Spleen (tissue), 11 donors: ENCODE data around the gene MAGI2. TPM values are rescaled to one million over a fixed set of nuclear protein-coding genes. Genes with fewer than 3 reads are reported as not detected.

Source experiments
- DNase-seq: peaks from one replicate; pipeline ENCODE4 v3.0.0-alpha.2; 2020
- H3K27ac ChIP-seq, 8 donors: fragments of 200-600 bp; sonication (generic) in 7 of 8; 1 replicate in 4 of 8; 2 replicates in 4 of 8; pipeline versions ENCODE4 v1.5.0 to v1.8.0; 2016 to 2021; ENCODE audit warnings: inconsistent platforms in 4 of 8, mild to moderate bottlenecking in 4 of 8, moderate library complexity in 1 of 8
- H3K27me3 ChIP-seq, 7 donors: fragments of 200-600 bp; sonication (generic) in 6 of 7; replicated peaks in 1 of 7; 1 replicate in 4 of 7; 2 replicates in 3 of 7; pipeline versions ENCODE4 v1.5.0 to v1.8.0; 2016 to 2021; ENCODE audit warnings: inconsistent platforms in 3 of 7, mild to moderate bottlenecking in 1 of 7
- H3K36me3 ChIP-seq, 6 donors: fragments of 200-600 bp; sonication (generic) in 5 of 6; 1 replicate in 4 of 6; 2 replicates in 2 of 6; pipeline versions ENCODE4 v1.5.0 to v1.8.0; 2016 to 2021; ENCODE audit warnings: inconsistent platforms in 2 of 6
- H3K4me1 ChIP-seq, 6 donors: fragments of 200-600 bp; sonication (generic) in 5 of 6; 1 replicate in 3 of 6; 2 replicates in 3 of 6; pipeline versions ENCODE4 v1.5.0 to v1.8.0; 2016 to 2021; ENCODE audit warnings: inconsistent platforms in 3 of 6
- H3K4me3 ChIP-seq, 8 donors: fragments of 200-600 bp; sonication (generic) in 7 of 8; 1 replicate in 4 of 8; 2 replicates in 4 of 8; pipeline versions ENCODE4 v1.5.0 to v1.8.0; 2016 to 2021; ENCODE audit warnings: inconsistent platforms in 4 of 8, mild to moderate bottlenecking in 4 of 8, moderate library complexity in 2 of 8
- H3K9me3 ChIP-seq, 8 donors: fragments of 200-600 bp; sonication (generic) in 7 of 8; 1 replicate in 4 of 8; 2 replicates in 4 of 8; pipeline versions ENCODE4 v1.5.0 to v1.8.0; 2016 to 2021; ENCODE audit warnings: inconsistent platforms in 4 of 8
- POLR2A ChIP-seq, 3 donors: fragments of 450-650 bp; IDR thresholded peaks; one replicate each; pipeline ENCODE4 v1.5.1; 2017; ENCODE audit warnings: antibody characterized with exemption in 3 of 3, mild to moderate bottlenecking in 1 of 3
- POLR2AphosphoS5 ChIP-seq, 3 donors: sonication (generic); formaldehyde crosslinking; IDR thresholded peaks; one replicate each; pipeline ENCODE4 v1.5.1; 2017; ENCODE audit warnings: antibody characterized with exemption in 3 of 3
- WGBS, 5 donors: extraction: QIAGEN DNeasy Blood & Tissue Kit in 3 of 5; methylation state at CpG; one replicate each; pipeline versions ENCODE4 v1.1.5 to v1.1.7; 2013 to 2018; 5-methylcytosine and 5-hydroxymethylcytosine counted together
- intact Hi-C: fragments of 100-400 bp; cut with DNase I; formaldehyde crosslinking; loops from one replicate; pipeline ENCODE4 v1.15.0; 2023; ENCODE audit warnings: low total_unique reads
- polyA plus RNA-seq, 3 donors: library from polyadenylated mRNA; stranded (reverse); fragments of 200-250 nt; gene quantifications; one replicate each; pipeline ENCODE4 v1.2.1, GENCODE V29; 2013
- total RNA-seq, 7 donors: library from RNA; depleted of rRNA in 3 of 7; stranded (reverse); fragments of >200 nt in 3 of 7; fragmentation: NEBNext Ultra II Directional in 4 of 7; extraction: Animal tissue kit (Norgen Biotek cat#: 25700) in 4 of 7; gene quantifications; one replicate each; pipeline versions ENCODE4 v1.1.0 to v1.2.1, GENCODE V29; 2016 to 2021
- TF ChIP-seq, protein P1 (sequence below), 11 experiments: fragments of 200-600 bp in 7 of 11; fragments of 450-650 bp in 4 of 11; sonication (generic) in 4 of 11; IDR thresholded peaks in 8 of 11; conservative IDR thresholded peaks in 3 of 11; 1 replicate in 7 of 11; 2 replicates in 4 of 11; pipeline versions ENCODE4 v1.4.0 to v1.8.0; 2016 to 2021; ENCODE audit warnings: antibody characterized with exemption in 11 of 11, inconsistent platforms in 4 of 11, mild to moderate bottlenecking in 1 of 11
- donor health status: healthy with polysubstance abuse.
- donor health status: DM: no; HTN: no; CAD: no; lungs with moderate emphysema.
- donor health status: DM: no; HTN: no; CAD: no.
- donor health status: Bipolar disorder and iron deficiency.
- donor health status: healthy.
- donor health status: DM: no; HTN: no; CAD: no.
- donor health status: DM: yes; HTN: yes; CAD: no.

MAGI2 gene
- total and polyA plus RNA-seq, 10 donors = 0.74 to 18.1 (median 11.1) TPM

DNA sequence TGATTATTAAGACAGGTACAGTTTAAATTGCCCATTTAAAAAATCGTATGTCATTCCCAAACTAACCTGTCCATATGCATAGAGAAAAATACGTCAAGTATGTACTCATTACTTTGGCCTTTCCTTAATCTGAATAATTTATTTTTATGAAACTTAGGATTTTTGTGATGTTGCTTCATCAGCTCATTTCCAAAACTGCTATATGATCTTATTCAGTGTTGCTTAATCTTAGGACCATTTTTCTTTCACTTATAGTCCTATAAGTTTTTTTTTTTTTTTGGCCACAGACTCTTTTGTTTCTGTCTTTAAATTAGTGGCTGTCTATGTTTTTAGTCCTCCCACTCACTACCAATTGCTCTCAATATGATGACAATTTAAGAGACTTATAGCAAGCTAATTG, 1309.8 kb downstream of the MAGI2 start:
- Histone ChIP-seq H3K36me3 (no peaks in the 10 kb centered on the region), H3K4me3 (no peak overlapping the region), H3K27me3 (no peaks in the 10 kb centered on the region), H3K4me1 (peaks cover 0 to 14% (median 0%) of the 10 kb centered on the region in 6 donors), H3K9me3 (no peaks in the 10 kb centered on the region), H3K27ac (no peak overlapping the region)
- WGBS, 5 donors = 85 to 98% (median 91%) methylated on average over 2 of the region's 2 CpGs
- DNase-seq = no peak
- intact Hi-C loops = no loop called here
- TF ChIP-seq, protein P1, sequence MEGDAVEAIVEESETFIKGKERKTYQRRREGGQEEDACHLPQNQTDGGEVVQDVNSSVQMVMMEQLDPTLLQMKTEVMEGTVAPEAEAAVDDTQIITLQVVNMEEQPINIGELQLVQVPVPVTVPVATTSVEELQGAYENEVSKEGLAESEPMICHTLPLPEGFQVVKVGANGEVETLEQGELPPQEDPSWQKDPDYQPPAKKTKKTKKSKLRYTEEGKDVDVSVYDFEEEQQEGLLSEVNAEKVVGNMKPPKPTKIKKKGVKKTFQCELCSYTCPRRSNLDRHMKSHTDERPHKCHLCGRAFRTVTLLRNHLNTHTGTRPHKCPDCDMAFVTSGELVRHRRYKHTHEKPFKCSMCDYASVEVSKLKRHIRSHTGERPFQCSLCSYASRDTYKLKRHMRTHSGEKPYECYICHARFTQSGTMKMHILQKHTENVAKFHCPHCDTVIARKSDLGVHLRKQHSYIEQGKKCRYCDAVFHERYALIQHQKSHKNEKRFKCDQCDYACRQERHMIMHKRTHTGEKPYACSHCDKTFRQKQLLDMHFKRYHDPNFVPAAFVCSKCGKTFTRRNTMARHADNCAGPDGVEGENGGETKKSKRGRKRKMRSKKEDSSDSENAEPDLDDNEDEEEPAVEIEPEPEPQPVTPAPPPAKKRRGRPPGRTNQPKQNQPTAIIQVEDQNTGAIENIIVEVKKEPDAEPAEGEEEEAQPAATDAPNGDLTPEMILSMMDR (IDR thresholded peaks at IDR 0.05 in 8 of 11, conservative IDR thresholded peaks at IDR 0.05 in 3 of 11) = no peak
- TF ChIP-seq POLR2AphosphoS5 (IDR thresholded peaks at IDR 0.05) (no peak), POLR2A (IDR thresholded peaks at IDR 0.05) (no peak)

DNA sequence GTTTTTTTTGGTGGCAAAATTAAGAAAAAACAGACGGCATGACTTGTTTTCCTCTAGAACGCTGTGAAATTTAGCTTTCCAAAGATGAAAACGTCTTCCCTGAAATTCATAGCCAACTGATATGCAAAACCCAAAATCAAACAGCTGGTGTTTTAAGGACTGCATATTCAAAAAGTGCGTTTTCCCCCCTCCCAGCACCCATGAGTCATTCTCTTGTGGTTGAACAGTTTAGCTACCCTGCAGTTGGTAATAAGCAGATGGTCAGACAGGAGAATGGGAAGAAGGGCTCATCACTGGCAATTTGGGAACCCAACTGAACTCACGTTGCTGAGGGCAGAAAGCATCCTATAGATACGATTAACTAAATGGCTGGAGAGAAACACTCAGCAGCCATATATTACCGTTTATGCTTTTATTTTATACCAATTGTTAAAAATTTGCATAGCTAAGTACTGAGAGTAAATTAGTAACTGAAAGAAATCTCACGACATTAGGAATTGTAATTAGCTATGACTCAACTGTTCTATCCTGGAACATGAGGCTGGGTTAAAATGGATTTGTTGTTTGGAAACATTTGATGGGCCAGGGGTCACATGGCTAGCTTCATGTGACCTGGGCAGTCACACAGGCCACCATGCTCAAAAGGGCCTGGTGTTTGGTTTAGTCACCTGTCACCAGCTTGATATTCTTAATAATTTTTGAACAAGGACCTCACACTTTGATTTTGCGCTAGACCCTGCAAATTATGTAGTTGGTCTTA, 1311.8 kb downstream of the MAGI2 start:
- no peak for TF ChIP-seq POLR2AphosphoS5 (IDR thresholded peaks at IDR 0.05)
- no peak for TF ChIP-seq POLR2A (IDR thresholded peaks at IDR 0.05)
- TF ChIP-seq, protein P1 (IDR thresholded peaks at IDR 0.05 in 8 of 11, conservative IDR thresholded peaks at IDR 0.05 in 3 of 11) = no peak
- 84 to 90% (median 88%) methylated on average over 9 of the region's 9 CpGs for WGBS, 5 donors
- no peak for DNase-seq
- no peaks in the 10 kb centered on the region for H3K9me3 ChIP-seq
- H3K36me3 ChIP-seq = no peaks in the 10 kb centered on the region
- H3K4me3 ChIP-seq = no peak overlapping the region
- H3K27me3 ChIP-seq = no peaks in the 10 kb centered on the region
- H3K4me1 ChIP-seq = peaks cover 0 to 14% (median 0%) of the 10 kb centered on the region in 6 donors
- intact Hi-C loops = no loop called here
- no peak overlapping the region for H3K27ac ChIP-seq

GRCh38 chr7:78140109-78140508, 1313.4 kb downstream of the MAGI2 start:
- TF ChIP-seq POLR2AphosphoS5 (IDR thresholded peaks at IDR 0.05) (no peak), POLR2A (IDR thresholded peaks at IDR 0.05) (no peak)
- TF ChIP-seq, protein P1 (IDR thresholded peaks at IDR 0.05 in 8 of 11, conservative IDR thresholded peaks at IDR 0.05 in 3 of 11) = no peak
- no peak for DNase-seq
- peaks cover 0 to 14% (median 0%) of the 10 kb centered on the region in 6 donors for H3K4me1 ChIP-seq
- no peak overlapping the region for H3K27ac ChIP-seq
- intact Hi-C loops = no loop called here
- H3K4me3 ChIP-seq = no peak overlapping the region
- H3K27me3 ChIP-seq = no peaks in the 10 kb centered on the region
- no peaks in the 10 kb centered on the region for H3K9me3 ChIP-seq
- 59 to 73% (median 68%) methylated on average over 2 of the region's 2 CpGs for WGBS, 5 donors
- no peaks in the 10 kb centered on the region for H3K36me3 ChIP-seq

DNA sequence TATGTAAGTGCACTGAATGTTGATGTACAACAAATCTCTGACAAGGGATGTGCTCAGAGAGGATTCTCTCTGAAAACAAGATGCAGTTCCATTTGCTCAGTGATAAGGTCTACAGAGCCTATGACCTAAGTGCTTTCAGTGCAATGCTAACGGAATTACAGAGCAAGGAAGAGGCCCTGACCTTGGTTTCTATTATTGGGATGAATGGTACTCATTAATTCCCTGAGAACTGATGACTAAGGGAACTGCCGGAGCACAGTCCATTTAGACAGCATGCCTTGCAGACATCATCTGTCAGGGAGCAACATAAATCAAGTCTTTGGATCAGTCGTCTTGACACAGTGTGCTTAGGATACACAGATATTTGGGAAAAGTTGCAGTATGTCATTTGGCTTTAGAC, 1314.1 kb downstream of the MAGI2 start:
- Histone ChIP-seq H3K4me3 (no peak overlapping the region), H3K27me3 (no peaks in the 10 kb centered on the region), H3K9me3 (no peaks in the 10 kb centered on the region), H3K27ac (no peak overlapping the region), H3K4me1 (peaks cover 0 to 14% (median 0%) of the 10 kb centered on the region in 6 donors), H3K36me3 (no peaks in the 10 kb centered on the region)
- WGBS, 5 donors = 46 to 71% (median 50%) methylated on average over 3 of the region's 3 CpGs
- intact Hi-C loops = no loop called here
- no peak for DNase-seq
- TF ChIP-seq, protein P1 (IDR thresholded peaks at IDR 0.05 in 8 of 11, conservative IDR thresholded peaks at IDR 0.05 in 3 of 11) = no peak
- no peak for TF ChIP-seq POLR2AphosphoS5 (IDR thresholded peaks at IDR 0.05)
- TF ChIP-seq POLR2A (IDR thresholded peaks at IDR 0.05) = no peak
